HG03039 (cell line): ENCODE data around the gene KDM1A.
"Not testable (repeated sequence)": the region's sequence is repeated elsewhere in the genome, so short reads cannot be mapped to it uniquely, and the experiment has no call there.

ENCODE experiments used
- ATAC-seq: cut with Tn5 transposase; IDR thresholded peaks from one replicate; pipeline ENCODE4 v1.9.1; 2021; ENCODE audit warnings: mild to moderate bottlenecking, moderate library complexity; ENCODE audit not compliant: unreplicated experiment

KDM1A gene

DNA sequence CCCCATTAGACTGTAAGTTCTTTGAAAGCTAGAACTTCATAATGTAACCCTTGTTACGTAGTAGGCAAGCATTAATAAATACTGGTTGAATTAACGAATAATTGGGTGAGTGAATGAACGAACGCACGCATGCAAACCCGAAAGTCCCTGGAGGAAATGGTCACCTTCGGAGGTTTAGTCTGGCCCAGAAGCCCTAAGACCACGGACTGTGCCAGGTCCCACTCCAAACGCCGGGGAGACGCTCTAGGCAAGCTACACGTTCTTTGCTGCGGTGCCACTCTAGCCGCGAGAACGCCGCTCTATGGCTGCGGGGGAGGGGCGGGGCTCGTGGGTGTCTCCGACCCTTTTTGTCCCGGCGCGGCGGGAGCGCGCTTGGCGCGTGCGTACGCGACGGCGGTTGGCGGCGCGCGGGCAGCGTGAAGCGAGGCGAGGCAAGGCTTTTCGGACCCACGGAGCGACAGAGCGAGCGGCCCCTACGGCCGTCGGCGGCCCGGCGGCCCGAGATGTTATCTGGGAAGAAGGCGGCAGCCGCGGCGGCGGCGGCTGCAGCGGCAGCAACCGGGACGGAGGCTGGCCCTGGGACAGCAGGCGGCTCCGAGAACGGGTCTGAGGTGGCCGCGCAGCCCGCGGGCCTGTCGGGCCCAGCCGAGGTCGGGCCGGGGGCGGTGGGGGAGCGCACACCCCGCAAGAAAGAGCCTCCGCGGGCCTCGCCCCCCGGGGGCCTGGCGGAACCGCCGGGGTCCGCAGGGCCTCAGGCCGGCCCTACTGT lies at the start of gene KDM1A:
TSS of gene KDM1A (plus strand) at position 375 of the 769 bp plus-strand sequence. CDS start at position 504, 129 bp downstream.
- ATAC-seq: peak; percentile 92

DNA sequence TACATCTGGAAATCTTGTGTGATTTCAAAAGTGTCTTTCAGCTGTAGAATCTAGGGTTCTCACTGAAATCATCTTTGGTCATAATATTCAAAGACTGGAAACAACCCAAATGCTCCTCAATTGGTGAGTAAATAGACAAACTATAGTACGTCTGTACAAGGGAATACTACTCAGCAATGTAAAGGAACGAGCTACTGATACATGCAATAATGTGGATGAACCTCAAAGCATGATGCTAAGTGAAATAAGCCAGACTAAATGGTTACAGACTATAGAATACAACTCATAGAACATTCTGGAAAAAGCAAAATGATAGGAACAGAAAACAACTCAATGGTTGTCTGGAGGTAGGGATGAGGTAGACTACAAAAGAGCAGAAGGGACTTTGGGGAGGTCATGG lies 49.2 kb upstream of the KDM1A start:
- no peak for ATAC-seq

DNA sequence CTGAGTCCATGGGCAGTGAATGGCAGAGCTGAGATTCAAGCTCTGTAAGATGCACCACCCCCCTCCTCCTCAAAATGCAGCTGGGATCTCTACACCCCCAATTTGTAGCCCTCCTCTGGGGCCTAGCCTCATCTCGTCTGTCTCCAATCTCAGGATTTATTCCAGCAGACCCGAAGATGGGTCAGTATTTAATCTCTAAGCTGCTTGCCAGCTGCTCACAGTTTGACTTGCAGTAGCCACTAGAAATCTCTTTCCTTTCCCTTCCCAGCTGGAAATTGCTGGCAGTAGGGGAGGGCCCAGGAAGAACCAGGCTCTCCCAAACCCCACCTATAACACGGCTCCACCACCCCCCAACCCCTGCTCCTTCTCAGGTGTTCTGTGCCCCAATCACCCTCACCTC lies 48.1 kb upstream of the KDM1A start:
- no peak for ATAC-seq

DNA sequence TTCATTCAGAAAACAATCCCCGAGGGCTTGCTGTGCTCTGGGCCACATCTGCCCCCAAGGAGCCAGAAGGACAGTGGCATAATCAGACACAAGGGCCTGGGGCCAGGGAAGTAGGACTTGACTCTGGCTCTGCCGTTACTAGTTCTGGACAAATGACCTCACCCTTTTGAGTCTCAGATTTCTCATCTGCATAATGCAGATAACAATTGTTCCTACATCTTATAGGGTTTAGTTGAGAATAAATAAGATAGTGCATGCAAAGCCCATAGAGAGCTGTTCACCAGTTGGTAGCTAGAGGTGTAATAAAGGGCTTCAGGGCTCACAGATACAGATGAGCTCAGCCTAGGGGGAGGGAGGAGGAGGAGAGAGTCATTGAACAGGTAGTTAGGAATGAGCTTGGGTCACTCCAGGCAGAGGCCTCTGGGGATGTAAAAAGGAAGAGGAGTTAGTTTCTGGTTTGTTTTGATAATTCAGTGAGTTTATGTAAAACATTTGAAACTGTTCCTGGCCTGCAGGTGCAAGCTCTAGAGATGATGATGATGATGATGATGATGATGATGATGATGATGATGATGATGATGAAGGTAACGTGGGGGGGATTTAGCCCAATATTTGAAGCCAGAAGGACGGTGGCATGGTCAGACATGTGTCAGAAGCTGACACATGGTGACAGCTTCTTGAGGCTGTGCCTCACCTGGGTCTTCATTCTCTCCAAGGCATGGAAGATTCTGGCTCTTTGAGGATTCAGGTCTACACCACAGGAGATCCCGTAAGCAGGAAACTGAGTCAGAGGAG lies 47.5 kb upstream of the KDM1A start:
- ATAC-seq: no peak

DNA sequence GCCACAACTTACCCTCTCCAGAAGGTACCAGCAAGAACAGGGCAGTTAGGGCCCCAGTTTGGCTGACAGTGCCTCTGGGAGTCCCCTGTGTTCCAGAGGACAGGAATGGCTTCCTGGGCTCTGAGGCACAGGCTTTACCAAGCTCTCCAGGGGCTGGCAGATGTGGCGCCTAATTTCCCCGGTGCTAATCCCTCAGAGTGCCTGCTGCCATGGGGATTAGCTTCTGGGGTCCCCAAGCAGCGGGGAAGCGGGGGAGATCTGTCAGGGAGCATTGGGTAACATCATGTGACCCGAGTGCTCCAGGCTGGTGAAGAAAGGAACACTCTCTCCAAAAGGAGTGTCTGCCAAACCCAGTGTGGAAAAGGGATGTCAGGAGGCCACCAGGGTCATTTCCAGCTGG lies 46.5 kb upstream of the KDM1A start, which contains the start of gene LACTBL1:
TSS of gene LACTBL1 (minus strand) at position 107 of the 400 bp plus-strand sequence. CDS start 550 bp downstream, outside the sequence.
- ATAC-seq: no peak

DNA sequence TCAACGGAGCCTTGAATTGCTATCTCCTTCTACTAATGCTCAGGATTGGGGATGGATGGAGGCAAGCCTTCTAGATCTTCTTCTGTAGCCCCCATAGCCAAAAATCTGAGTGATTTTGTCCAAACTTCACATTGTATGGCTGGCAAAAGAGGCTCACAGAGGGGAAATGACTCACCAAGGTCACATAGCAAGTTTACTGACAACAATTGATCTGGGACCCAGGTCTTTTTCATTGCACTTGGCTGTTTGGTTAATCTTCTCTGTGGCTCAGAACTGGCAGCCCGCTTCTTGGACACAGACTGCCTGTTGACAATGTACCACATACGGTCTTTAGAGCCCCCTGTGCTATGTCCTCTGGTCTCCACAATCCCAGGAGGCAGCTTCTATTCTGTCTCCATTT lies 43.6 kb upstream of the KDM1A start:
- no peak for ATAC-seq

DNA sequence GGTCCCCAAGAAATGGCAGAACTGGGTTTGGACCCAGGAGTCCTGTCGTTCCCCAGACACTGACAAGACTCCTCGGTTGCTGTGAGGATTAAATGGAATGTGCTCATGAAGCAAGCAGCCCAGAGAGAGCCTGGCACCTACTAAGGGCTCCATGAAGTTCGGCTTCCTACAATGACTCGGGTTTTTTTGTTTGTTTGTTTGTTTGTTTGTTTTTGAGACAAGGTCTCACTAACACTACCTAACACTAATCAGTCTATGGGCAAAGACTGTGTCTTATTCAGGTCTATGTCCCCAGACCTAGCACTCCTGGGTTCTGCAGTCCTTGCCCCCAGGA lies 43.2 kb upstream of the KDM1A start:
- no peak for ATAC-seq

DNA sequence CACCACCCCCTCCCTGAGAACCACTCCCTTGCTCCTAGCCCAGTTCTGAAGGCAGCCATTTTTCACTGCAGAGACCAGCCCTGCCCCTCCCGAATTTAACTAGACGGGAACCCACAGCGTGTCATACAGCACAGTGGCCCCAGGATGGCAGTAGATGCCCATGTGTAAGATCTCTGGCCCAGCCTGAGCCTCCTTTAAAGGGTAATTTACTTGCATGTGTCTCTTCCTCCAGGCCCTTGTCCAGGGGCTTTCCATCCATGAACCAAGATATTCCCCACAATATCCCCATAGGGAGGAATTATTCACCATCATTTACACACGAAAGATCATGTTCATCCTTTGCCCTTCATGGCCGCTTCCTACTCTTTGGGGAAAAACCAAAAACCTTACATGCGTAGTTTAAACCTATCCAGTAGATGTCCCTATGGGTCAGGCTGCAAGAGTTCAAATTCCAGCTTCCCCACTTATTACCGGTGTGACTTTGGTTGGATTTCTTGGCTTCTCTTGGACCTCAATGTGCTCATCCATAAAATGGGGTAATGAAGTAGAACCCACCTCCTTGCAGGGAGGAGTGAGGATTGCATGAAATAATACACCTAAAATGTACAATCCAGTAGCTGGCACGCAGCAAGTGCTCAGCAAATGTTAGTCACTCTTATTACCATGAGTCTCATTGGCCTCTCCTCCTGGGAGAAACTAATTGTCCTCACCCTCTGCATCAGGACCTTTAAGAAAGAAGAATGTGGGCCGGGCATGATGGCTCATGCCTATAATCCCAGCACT lies 42.6 kb upstream of the KDM1A start:
- ATAC-seq: no peak

DNA sequence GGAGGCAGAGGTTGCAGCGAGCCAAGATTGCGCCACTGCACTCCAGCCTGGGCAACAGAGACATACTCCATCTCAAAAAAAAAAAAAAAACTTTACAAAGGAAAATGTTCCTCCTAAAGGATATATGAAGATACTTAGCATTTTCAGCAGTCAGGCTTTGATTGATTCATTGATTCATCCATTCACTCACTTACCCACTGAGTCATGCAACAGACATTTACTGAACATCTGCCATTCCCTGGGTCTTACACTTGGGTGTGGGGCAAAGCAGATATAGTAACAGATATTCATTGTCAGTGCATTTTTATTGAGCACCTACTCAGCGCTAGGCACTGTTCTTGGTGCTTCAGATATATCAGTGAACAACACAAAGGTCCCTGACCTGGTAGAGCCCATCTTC lies 41.0 kb upstream of the KDM1A start:
- ATAC-seq: no peak

DNA sequence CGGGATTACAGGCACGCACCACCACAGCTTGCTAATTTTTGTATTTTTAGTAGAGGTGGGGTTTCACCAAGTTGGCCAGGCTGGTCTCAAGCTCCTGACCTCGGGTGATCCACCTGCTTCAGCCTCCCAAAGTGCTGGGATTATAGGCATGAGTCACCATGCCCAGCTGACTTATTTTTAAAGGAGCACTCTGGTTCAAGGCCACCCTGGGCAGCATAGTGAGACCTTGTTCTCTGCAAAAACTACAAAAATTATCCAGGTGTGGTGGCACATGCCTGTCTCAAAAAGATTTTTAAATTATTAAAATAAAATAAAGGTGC lies 38.8 kb upstream of the KDM1A start:
- not testable (repeated sequence) for ATAC-seq

DNA sequence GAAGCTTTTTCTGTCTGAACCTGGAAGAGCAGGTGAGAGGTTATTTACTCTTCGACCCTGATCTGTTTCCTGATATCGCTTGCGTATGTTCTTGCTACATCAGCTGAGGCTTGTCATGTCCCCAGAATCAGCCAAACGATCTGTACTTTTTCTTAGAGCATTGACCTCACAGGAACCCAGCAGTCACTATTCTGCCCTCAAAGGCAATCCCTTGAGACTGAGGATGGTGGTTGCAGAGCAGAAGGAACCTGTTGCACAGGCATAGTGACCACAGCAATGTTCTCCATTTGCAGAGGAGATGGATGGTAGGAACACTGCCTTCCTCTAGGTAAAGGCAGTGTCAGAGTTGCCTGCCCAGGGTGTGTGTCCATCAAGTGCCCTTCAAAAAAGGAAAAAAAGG lies 35.3 kb upstream of the KDM1A start:
- no peak for ATAC-seq

DNA sequence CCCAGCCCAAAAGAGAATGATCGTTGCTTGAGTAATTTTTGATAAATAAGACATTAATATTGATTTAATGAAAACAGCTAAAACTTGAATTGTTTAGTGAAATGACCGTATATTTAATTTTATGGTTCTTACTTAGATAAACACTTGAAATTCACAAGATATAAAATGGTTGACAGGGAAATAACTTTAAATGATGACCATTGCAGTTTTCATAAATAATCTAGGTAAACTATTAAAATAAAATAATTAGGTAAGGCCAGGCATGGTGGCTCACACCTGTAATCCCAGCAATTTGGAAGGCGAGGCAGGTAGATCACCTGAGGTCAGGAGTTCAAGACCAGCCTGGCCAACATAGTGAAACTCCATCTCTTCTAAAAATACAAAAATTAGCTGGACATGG lies 26.9 kb upstream of the KDM1A start:
- not testable (repeated sequence) for ATAC-seq

DNA sequence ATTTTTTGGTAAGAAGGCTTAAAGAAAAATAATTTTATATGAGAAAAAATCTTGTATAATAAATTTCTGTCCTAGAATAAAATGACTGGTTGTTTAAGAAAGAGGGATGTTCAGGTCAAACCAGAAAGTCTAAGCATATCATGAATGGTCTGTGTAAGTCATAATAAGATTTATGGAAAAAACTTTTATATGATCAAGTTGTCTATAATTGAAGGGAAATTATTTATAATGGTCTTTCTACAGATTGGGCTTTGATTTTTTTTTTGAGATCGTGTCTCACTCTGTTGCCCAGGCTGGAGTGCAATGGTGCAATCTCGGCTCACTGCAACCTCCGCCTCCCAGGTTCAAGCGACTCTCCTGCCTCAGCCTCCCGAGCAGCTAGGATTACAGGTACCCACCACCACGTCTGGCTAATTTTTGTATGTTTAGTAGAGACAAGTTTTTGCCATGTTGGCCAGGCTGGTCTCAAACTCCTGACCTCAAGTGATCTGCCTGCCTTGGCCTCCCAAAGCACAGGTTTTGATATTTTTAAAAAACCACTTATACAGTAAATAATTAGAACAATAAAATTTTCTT lies 26.0 kb upstream of the KDM1A start:
- not testable (repeated sequence) for ATAC-seq

DNA sequence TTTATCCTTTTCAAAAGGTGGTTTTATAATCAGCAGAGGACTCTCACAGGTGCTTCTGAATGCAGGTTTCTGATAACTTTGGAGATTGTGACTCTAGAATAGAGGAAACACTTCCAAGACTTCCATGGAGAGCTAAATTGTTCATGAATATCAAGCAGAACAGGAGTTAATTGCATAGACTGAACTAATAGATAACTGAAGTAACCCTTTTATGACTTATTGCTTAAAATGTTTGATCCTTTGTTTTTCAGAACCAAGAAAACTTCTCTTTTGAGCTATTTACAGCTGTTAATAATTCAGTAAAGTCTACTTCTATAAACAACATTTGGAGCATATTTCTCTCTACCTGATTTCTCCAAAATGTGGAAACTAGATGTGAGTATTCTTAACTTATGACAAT lies 23.5 kb upstream of the KDM1A start:
- ATAC-seq: no peak

DNA sequence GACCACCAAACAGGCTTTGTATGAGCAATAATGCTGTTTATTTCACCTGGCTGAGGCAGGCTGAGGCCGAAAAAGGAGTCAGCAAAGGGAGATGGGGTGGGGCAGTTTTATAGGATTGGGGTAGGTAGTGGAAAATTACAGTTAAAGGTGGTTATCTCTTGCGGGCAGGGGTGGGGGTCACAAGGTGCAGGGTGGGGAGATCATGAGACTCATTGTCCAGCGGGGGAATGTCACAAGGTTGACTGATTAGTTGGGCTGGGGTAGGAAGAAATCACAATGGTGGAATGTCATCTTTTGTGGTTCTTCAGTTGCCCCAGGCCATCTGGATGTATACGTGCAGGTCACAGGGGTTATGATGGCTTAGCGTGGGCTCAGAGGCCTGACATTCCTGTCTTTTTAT lies 21.7 kb upstream of the KDM1A start:
- ATAC-seq: not testable (repeated sequence)

DNA sequence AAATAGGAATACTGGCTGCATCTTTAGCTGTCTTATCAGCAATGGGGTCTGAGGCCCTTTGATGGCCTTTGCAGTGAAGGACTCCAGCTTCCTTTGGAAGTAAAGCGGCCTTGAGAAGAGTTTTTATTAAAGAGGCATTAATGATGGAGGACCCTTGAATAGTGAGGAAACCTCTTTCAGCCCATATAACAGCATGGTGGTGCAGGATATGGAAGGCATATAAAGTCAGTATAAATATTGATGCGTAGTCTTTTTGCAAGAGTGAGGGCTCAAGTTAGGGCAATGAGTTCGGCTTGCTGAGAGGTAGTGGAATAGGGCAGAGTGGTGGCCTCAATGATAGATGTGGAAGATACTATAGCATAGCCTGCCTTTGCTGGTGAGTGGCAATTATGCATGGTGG lies 19.1 kb upstream of the KDM1A start:
- not testable (repeated sequence) for ATAC-seq

DNA sequence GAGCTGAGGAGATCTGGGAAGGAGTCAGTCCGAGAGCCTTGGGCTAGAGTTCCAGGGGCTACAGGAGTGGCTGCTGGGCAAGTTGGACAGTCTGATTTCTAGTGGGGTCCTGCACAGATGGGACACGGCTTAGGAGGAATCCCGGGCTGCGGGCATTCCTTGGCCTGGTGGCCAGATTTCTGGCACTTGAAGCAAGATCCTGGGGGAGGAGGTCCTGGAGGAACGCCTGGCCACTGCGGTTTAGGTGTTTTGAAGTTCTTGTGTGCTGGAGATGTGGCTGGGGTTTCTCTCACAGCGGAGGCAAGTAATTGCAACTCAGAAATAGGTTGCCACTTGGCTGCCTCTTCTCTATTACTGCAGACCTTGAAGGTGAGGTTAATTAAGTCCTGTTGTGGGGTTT lies 17.1 kb upstream of the KDM1A start:
- ATAC-seq: not testable (repeated sequence)

DNA sequence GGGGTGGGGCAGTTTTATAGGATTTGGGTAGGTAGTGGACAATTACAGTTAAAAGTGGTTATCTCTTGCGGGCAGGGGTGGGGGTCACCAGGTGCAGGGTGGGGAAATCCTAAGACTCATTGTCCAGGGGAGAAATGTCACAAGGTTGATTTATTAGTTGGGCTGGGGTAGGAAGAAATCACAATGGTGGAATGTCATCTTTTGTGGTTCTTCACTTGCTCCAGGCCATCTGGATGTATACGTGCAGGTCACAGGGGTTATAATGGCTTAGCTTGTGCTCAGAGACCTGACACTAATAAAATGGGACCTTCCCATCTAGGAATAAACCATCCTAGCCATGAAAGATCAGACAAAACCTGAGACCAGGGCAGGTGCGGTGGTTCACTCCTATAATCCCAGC lies 15.2 kb upstream of the KDM1A start:
- no peak for ATAC-seq

DNA sequence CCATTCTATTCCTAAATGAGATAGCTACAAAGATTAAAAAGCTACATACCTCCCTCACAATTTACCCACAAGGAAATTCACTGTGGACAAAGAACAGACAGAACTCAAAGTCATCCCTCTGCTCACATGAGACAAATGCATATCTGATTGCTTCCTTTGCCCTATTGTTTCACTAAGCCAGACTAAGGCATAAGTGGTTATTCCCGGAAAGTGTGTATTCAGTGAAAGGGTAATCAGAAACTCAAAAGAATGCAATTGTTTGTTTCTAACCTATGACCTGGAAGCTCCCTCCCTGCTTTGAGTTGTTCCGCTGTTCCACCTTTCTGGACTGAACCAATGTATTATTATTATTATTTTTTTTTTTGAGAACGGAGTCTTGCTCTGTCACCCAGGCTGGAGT lies 14.5 kb upstream of the KDM1A start:
- not testable (repeated sequence) for ATAC-seq

DNA sequence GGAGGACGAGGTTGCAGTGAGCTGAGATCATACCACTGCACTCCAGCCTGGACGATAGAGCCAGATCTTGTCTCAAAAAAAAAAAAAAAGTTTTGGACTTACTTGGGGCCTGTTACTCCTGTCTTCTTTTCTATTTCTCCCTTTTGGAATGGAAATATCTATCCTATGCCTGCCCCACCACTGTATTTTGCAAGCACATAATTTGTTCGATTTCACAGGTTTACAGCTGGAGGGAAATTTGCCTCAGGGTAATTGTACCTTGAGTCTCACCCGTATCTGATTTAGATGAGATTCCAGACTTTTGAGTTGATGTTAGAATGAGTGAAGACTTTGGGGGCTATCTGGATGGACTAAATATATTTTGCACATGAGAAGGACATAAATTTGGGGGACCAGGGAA lies 12.2 kb upstream of the KDM1A start:
- ATAC-seq: no peak

DNA sequence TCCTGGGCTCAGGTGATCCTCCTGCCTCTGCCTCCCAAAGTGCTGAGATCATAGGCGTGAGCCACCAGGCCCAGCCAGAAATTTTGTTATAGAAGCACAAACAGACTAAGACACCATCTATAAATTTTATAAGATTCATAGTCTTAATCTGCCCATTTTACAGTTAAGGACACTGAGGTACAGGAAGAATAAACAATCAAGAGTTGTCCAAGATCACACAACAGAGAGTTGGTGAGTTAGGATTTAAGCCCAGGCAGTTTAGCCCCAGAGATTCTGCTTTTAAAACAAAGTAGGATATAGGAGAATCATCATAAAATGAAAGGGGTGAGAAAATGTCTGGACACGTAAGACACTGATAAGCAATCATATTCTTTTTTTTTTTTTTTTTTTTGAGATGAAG lies 10.4 kb upstream of the KDM1A start:
- ATAC-seq: no peak
